H9 (cell line): Measurements from ENCODE around the gene SLC2A2. TPM values are rescaled to one million over a fixed set of nuclear protein-coding genes. Genes with fewer than 3 reads are reported as not detected.

Experiments
- DNase-seq: peaks from one replicate; pipeline ENCODE4 v3.0.0-alpha.2; 2017
- H2AFZ ChIP-seq: one replicate; pipeline ENCODE4 v1.6.1; 2013; ENCODE audit warnings: mild to moderate bottlenecking, low read length, control low read depth, moderate library complexity
- H2AK5ac ChIP-seq: 2 replicates; pipeline ENCODE4 v1.6.1; 2013; ENCODE audit warnings: low read length, control low read depth, mixed read lengths; ENCODE audit not compliant: insufficient read length
- H2BK120ac ChIP-seq: one replicate; pipeline ENCODE4 v1.6.1; 2013; ENCODE audit warnings: low read depth, mild to moderate bottlenecking, low read length, control low read depth, inconsistent platforms; ENCODE audit not compliant: poor library complexity, severe bottlenecking
- H2BK12ac ChIP-seq: 2 replicates; pipeline ENCODE4 v1.6.1; 2013; ENCODE audit warnings: low read length, control low read depth, mixed read lengths, low read depth; ENCODE audit not compliant: insufficient read length
- H2BK15ac ChIP-seq: 2 replicates; pipeline ENCODE4 v1.6.1; 2013; ENCODE audit warnings: low read depth, low read length, control low read depth
- H2BK20ac ChIP-seq: one replicate; pipeline ENCODE4 v1.6.1; 2013; ENCODE audit warnings: low read depth, mild to moderate bottlenecking, low read length, control low read depth, inconsistent platforms; ENCODE audit not compliant: poor library complexity, severe bottlenecking
- H2BK5ac ChIP-seq: 2 replicates; pipeline ENCODE4 v1.6.1; 2013; ENCODE audit warnings: low read length, control low read depth, mixed read lengths; ENCODE audit not compliant: insufficient read length
- H3K14ac ChIP-seq: 2 replicates; pipeline ENCODE4 v1.6.1; 2013; ENCODE audit warnings: low read length, control low read depth; ENCODE audit not compliant: insufficient read depth
- H3K18ac ChIP-seq: 2 replicates; pipeline ENCODE4 v1.6.1; 2013; ENCODE audit warnings: low read depth, mild to moderate bottlenecking, mixed read lengths, low read length, control low read depth; ENCODE audit not compliant: insufficient read length
- H3K23ac ChIP-seq: 2 replicates; pipeline ENCODE4 v1.6.1; 2013; ENCODE audit warnings: low read length, control low read depth, mixed read lengths, low read depth; ENCODE audit not compliant: insufficient read length
- H3K23me2 ChIP-seq: 2 replicates; pipeline ENCODE4 v1.6.1; 2013; ENCODE audit warnings: low read depth, mild to moderate bottlenecking, mixed read lengths, low read length, control low read depth; ENCODE audit not compliant: insufficient read length, poor library complexity, severe bottlenecking
- H3K27ac ChIP-seq: 2 replicates; pipeline ENCODE4 v1.5.1; 2013; ENCODE audit warnings: low read length, control low read depth, mixed read lengths, low read depth; ENCODE audit not compliant: insufficient read length
- H3K27me3 ChIP-seq: 2 replicates; pipeline ENCODE4 v1.6.1; 2013; ENCODE audit warnings: low read length, control low read depth, inconsistent platforms; ENCODE audit not compliant: insufficient read depth
- H3K4ac ChIP-seq: 2 replicates; pipeline ENCODE4 v1.6.1; 2013; ENCODE audit warnings: low read depth, mild to moderate bottlenecking, control low read depth, inconsistent platforms, low read length, moderate library complexity
- H3K4me1 ChIP-seq: 2 replicates; pipeline ENCODE4 v1.6.1; 2013; ENCODE audit warnings: low read length, control low read depth, inconsistent platforms; ENCODE audit not compliant: insufficient read depth
- H3K4me2 ChIP-seq: 2 replicates; pipeline ENCODE4 v1.6.1; 2013; ENCODE audit warnings: low read length, control low read depth, mixed read lengths; ENCODE audit not compliant: insufficient read length, insufficient read depth
- H3K56ac ChIP-seq: 2 replicates; pipeline ENCODE4 v1.6.1; 2013; ENCODE audit warnings: low read depth, mild to moderate bottlenecking, mixed read lengths, low read length, control low read depth; ENCODE audit not compliant: insufficient read length
- H3K79me1 ChIP-seq: 2 replicates; pipeline ENCODE4 v1.6.1; 2013; ENCODE audit warnings: low read depth, mild to moderate bottlenecking, moderate library complexity, low read length, control low read depth, inconsistent platforms; ENCODE audit not compliant: insufficient read depth, poor library complexity, severe bottlenecking
- H3K79me2 ChIP-seq: 2 replicates; pipeline ENCODE4 v1.6.1; 2013; ENCODE audit warnings: low read length, control low read depth, inconsistent platforms; ENCODE audit not compliant: insufficient read depth
- H3K9ac ChIP-seq: 2 replicates; pipeline ENCODE4 v1.6.1; 2013; ENCODE audit warnings: low read length, control low read depth, mixed read lengths; ENCODE audit not compliant: insufficient read length; ENCODE audit errors: extremely low read depth
- H3K9me3 ChIP-seq: one replicate; pipeline ENCODE4 v1.6.1; 2013; ENCODE audit warnings: low read depth, low read length, inconsistent platforms; ENCODE audit not compliant: control insufficient read depth
- H3T11ph ChIP-seq: one replicate; pipeline ENCODE4 v1.6.1; 2013; ENCODE audit warnings: mild to moderate bottlenecking, low read length, control low read depth, inconsistent platforms
- H4K20me1 ChIP-seq: one replicate; pipeline ENCODE4 v1.6.1; 2013; ENCODE audit not compliant: control insufficient read depth, insufficient read length, insufficient read depth
- H4K5ac ChIP-seq: 2 replicates; pipeline ENCODE4 v1.6.1; 2013; ENCODE audit warnings: low read depth, mild to moderate bottlenecking, mixed read lengths, low read length, control low read depth; ENCODE audit not compliant: insufficient read length
- H4K8ac ChIP-seq: replicated peaks from 2 replicates; pipeline ENCODE4 v1.6.1; 2013; ENCODE audit warnings: low read length, control low read depth, mixed read lengths, low read depth; ENCODE audit not compliant: insufficient read length
- H4K91ac ChIP-seq: 2 replicates; pipeline ENCODE4 v1.6.1; 2013; ENCODE audit warnings: low read depth, mild to moderate bottlenecking, moderate library complexity, mixed read lengths, low read length, control low read depth; ENCODE audit not compliant: insufficient read length
- H3K27ac Mint-ChIP-seq, 3 experiments: 2 replicates in 2 of 3; 3 replicates in 1 of 3; pipeline ENCODE4 v1.8.0; 2020 to 2021; ENCODE audit warnings: mixed read lengths in 3 of 3, mild to moderate bottlenecking in 1 of 3, moderate library complexity in 1 of 3
- H3K27me3 Mint-ChIP-seq: 2 replicates; pipeline ENCODE4 v1.8.0; 2021; ENCODE audit warnings: low read depth, mild to moderate bottlenecking, moderate library complexity, mixed read lengths
- H3K36me3 Mint-ChIP-seq, 3 experiments: 2 replicates in 2 of 3; 3 replicates in 1 of 3; pipeline ENCODE4 v1.8.0; 2020 to 2021; ENCODE audit warnings: low read depth in 3 of 3, mixed read lengths in 3 of 3; ENCODE audit not compliant: insufficient read depth in 1 of 3
- H3K4me1 Mint-ChIP-seq, 2 experiments: 2 replicates each; pipeline ENCODE4 v1.8.0; 2020; ENCODE audit warnings: mixed read lengths in 2 of 2
- H3K4me3 Mint-ChIP-seq, 2 experiments: 2 replicates in 1 of 2; 3 replicates in 1 of 2; pipeline ENCODE4 v1.8.0; 2020 to 2021; ENCODE audit warnings: mild to moderate bottlenecking in 2 of 2, mixed read lengths in 2 of 2, moderate library complexity in 1 of 2
- H3K9me3 Mint-ChIP-seq, 2 experiments: 2 replicates in 1 of 2; 3 replicates in 1 of 2; pipeline ENCODE4 v1.8.0; 2020; ENCODE audit warnings: mild to moderate bottlenecking in 2 of 2, mixed read lengths in 2 of 2, moderate library complexity in 1 of 2
- WGBS: extraction: QIAGEN DNeasy Blood & Tissue Kit; methylation state at CpG from one replicate; pipeline ENCODE4 v1.1.7; 2013; ENCODE audit warnings: missing lambda C conversion rate, low lambda C conversion rate, mixed read lengths; ENCODE audit not compliant: insufficient read length; ENCODE audit errors: extremely low coverage; 5-methylcytosine and 5-hydroxymethylcytosine counted together
- total RNA-seq: library from RNA; stranded (reverse); gene quantifications from 2 replicates; pipeline ENCODE4 v1.2.1, GENCODE V29; 2021
- TF ChIP-seq, protein P1 (sequence below): fragments of 200-600 bp; sonication (generic); conservative IDR thresholded peaks from 3 replicates; pipeline ENCODE4 v1.8.0; 2021; ENCODE audit warnings: antibody characterized with exemption, mild to moderate bottlenecking

SLC2A2 gene
- total RNA-seq, 1 experiment from 2014 or later = not detected

DNA sequence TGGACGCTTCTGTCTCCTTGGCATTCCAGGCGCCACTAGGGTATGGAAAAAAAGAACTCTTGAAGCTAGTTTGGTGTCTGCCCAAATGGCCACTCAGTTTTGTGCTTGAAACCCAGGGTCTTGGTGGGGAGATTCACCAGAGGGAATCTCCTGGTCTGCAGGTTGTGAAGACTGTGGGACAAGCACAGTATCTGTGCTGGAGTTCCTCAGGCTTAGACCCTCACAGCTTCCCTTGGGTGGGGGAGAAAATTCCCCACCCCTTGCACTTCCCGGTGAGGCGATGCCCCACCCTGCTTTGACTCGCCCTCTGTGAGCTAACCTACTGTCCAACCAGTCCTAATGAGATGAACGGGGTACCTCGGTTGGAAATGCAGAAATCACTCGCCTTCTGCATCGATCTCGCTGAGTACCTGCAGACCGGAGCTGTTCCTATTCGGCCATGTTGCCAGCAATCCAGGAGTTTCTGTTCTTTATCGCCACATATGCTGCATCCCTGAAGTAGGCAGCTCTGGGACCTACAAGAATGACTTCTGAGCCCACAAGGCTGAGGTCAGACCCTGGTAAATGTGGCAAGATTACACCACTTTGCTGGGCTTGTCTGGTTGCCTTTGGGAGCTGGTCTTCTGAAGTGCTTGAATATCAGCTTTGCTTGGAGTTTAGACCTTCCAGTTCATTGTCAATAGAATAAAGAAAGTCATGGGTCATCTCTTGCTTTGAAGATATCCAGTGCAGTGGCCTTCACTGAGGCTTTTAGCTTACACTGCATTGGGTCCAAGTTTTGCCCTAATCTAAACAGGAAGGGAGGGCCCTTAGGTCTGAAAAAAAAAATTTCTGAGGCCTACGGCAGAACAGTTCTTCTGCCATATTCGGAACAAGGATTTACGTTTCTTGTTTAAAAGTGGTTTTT, 51.0 kb downstream of the SLC2A2 start:
- Histone ChIP-seq H3K27me3 (no peaks in the 10 kb centered on the region), H3K23ac (no peak overlapping the region), H2BK20ac (no peak overlapping the region), H3K4ac (no peak overlapping the region), H3K79me2 (no peaks in the 10 kb centered on the region), H4K5ac (no peak overlapping the region), H3K23me2 (no peaks in the 10 kb centered on the region), H2AK5ac (no peak overlapping the region), H3K9me3 (no peaks in the 10 kb centered on the region), H3K9ac (no peak overlapping the region), H3T11ph (no peak overlapping the region), H4K8ac (no peak overlapping the region), H2BK120ac (no peak overlapping the region), H3K27ac (no peak overlapping the region), H2BK5ac (no peak overlapping the region), H2AFZ (no peak overlapping the region), H4K91ac (no peak overlapping the region), H3K14ac (no peak overlapping the region), H3K79me1 (no peaks in the 10 kb centered on the region), H3K4me2 (no peak overlapping the region), H2BK15ac (no peak overlapping the region), H2BK12ac (no peak overlapping the region), H3K56ac (no peak overlapping the region), H3K4me1 (no peaks in the 10 kb centered on the region), H3K18ac (no peak overlapping the region), H4K20me1 (no peaks in the 10 kb centered on the region)
- Mint-ChIP-seq H3K4me1 (peaks cover 6 to 7% of the 10 kb centered on the region in 2 experiments; a peak in 3 of 4 replicates), H3K27me3 (no peaks in the 10 kb centered on the region; the same call in 1 of the 2 replicates), H3K36me3 (no peaks in the 10 kb centered on the region), H3K27ac (no peak overlapping the region), H3K4me3 (no peak overlapping the region), H3K9me3 (peaks cover 0 to 4% of the 10 kb centered on the region in 2 experiments; a peak in 1 of 5 replicates)
- TF ChIP-seq, protein P1, sequence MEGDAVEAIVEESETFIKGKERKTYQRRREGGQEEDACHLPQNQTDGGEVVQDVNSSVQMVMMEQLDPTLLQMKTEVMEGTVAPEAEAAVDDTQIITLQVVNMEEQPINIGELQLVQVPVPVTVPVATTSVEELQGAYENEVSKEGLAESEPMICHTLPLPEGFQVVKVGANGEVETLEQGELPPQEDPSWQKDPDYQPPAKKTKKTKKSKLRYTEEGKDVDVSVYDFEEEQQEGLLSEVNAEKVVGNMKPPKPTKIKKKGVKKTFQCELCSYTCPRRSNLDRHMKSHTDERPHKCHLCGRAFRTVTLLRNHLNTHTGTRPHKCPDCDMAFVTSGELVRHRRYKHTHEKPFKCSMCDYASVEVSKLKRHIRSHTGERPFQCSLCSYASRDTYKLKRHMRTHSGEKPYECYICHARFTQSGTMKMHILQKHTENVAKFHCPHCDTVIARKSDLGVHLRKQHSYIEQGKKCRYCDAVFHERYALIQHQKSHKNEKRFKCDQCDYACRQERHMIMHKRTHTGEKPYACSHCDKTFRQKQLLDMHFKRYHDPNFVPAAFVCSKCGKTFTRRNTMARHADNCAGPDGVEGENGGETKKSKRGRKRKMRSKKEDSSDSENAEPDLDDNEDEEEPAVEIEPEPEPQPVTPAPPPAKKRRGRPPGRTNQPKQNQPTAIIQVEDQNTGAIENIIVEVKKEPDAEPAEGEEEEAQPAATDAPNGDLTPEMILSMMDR = no peak
- DNase-seq = no peak
- no CpG with 5 or more reads among the region's 16 CpGs for WGBS
